GM19328 (cell line): ENCODE data around the gene TBRG1.

Experiments
- ATAC-seq: cut with Tn5 transposase; IDR thresholded peaks from one replicate; pipeline ENCODE4 v1.9.1; 2021; ENCODE audit warnings: mild to moderate bottlenecking, moderate library complexity; ENCODE audit not compliant: unreplicated experiment

Gene TBRG1

DNA sequence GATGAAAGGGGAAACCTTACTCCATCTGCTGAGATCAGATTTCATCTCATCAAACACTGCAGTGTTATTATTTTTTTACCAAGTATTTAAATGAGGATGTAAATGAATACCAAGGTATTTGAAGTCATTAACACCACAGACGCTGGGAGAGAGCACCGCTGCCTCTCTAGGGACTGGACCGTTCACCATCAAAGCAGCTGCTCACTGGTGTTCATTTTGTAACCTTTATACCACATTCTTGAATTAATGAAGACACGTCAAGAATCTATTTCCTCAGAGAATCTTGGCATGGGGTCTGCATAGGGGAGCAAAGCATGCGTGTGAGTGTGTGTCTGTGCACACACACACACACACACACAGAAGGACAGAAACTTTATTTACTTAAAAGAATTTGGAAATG lies 35.2 kb downstream of the TBRG1 start:
- ATAC-seq = no peak

DNA sequence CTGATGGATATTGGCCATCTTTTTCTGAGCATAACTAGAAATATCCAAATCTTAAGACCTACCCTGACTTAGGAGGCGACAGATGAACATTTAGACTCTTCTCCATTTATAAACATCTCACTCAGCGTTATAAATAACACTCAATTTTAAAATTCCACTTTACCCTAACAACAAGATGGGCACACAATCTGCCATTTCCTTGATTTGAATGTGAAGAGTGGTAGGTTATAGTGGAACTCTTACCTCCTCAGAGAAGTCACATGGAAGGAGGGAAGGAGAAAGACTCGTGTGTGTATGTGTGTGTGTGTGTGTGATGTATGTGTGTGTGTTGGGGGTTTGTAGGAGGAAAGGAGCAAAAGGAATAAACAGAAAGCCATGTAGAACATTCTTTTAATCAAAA lies 35.8 kb downstream of the TBRG1 start:
- ATAC-seq = no peak

DNA sequence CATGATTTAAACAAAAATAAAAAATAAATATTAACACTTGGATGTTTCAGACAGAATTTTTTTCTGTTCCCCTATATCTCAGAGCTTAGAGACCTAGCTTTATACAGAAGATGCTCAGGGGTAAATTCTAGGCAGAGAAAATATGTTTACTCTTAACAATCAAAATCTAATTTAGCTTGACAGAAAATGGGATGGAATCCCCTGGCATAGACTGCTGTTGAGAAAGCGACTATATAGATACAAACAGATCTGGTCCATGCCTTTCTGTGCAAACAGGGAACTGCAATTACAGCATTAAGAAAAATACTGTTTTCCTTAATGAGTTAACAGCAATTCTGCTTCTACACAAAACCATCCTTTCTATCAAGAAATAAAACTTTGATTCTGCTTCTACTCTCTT lies 36.3 kb downstream of the TBRG1 start:
- no peak for ATAC-seq

DNA sequence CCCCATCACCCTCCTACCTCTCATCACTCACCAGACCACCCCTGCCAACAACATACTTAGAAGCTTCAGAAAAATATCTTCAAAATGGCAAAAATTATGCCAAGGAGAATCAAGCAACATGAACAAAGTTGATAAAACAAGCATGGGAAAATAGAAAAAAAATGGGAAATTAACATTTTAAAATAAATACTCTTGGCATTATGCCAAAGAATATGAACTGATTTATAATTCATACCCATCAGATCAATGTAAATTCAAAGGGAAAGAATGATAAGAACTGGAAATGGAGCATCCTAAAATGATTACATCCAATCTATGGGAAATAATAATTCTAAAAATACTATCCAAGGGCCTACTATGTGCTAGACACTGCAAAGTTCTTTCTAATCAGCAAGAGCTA lies 38.9 kb downstream of the TBRG1 start:
- ATAC-seq = no peak

DNA sequence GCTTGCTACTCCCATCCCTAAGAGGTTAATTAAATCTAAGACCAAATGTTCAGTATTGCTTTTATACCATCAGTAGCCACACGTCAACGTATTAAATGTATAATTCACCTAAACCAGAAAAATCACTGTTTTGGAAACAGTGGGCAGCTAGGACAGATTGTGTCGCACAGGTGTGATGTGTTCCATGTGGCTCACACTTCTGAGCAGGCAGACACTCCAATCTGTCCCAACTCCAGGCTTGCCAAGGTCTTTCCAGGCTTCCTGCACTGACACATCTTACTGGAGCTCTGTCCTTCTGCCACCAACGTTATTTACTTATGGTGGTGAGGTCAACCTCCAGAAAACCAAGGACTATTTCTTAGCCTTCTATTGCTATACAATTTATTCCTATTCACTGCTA lies 39.4 kb downstream of the TBRG1 start:
- ATAC-seq = no peak

DNA sequence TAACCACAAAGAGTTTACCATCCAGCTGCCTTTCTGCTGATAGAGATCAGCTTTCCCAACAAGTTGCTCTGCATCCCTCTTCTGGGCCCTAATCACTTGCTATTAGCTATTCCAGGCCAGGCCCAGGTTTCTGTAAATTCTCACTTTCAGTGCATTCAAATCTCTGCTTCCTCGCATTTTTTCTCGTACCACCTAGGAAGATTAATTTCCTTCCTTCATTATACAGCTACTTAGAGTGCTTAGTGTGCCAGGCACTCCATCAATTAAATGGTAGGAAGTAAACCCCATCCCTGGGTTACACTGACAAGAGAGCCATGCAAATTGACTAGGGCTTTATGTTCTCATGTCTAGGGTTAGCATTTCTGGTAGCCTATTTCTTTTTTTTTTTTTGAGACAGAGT lies 41.2 kb downstream of the TBRG1 start:
- no peak for ATAC-seq

DNA sequence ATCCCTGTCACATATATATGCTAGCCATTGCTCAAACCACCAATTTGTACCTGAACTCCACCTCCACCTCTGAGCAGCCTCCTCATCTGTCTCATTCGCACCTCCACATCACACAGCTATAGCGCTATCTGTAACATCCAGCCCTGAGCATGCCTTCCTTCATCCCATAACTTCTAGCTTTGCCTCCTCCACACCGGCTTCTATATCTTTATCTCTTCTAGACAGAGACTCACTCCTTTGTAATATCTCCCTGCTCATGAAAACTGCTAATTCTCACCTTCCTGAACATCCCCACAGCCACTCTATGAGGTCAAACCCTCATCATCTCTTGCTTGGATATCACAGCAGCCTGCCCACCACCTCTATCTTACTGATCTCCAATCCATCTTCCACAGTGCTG lies 44.9 kb downstream of the TBRG1 start:
- no peak for ATAC-seq

DNA sequence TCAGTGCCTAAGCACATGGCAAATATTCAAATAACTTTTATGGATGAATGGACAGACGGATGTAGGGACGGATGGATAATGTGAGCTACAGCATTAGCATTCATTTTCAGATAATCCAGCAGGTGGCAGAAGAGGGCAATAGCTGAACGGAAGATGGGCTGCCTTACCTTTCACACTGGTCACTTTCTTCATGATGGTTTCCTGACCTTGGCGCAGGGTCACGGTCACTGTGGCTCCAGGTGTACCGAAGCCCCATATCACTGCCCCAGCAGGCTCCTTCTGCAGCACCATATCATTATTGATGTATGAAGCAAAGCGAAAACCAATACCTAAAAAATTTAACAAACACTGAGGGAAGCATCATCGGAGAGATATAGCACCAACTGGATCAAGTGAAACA lies 46.5 kb downstream of the TBRG1 start:
- no peak for ATAC-seq

DNA sequence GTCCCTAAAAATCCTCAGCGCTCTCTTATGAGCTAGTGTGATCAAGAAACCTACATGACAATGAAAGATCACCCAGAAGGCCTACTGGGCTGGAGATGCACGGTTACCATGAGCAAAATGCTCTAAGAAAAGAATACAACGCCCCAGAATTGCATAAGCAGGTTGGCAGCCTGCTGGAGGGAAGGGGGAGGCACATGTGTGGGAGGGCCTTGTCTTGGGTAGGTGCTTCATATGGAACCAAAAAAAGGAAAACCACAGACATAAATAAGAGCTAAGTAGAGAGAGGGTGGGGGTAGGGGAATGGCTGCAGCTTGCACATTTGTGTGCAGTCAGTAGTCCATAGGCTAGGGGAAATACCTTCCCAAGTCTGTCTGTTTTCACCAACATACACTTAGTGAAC lies 48.1 kb downstream of the TBRG1 start:
- no peak for ATAC-seq

DNA sequence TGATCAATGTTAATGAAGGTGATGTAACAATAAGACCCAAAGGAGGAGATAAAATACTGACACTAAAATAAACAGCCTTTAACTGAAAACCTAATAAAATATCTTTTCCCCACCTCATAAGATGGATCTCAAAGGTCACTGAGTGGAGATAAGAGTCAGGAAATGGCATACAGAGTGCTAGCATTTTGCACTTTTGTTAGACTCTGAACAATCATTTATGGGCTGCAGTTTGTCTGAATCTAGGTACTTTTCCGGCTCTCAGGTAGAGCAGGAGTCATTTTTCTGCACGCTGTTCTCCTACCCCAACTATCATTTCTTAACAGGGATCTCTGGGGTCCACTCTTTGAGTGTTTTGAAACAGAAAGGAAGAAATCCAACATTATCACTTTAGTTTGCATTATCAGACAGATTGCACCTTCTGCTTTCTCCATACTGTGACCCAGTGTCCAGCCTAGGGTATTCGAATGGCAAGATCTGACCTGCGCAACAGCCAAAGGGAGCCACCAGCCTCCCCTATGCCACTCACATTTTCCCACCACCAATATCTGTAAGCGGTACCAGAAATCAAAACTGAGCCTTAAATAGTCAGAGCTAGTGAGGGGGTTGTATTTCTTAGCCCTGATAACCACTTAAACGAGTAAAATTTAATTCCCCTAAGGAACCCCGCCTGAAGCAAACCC lies 50.0 kb downstream of the TBRG1 start:
- no peak for ATAC-seq

DNA sequence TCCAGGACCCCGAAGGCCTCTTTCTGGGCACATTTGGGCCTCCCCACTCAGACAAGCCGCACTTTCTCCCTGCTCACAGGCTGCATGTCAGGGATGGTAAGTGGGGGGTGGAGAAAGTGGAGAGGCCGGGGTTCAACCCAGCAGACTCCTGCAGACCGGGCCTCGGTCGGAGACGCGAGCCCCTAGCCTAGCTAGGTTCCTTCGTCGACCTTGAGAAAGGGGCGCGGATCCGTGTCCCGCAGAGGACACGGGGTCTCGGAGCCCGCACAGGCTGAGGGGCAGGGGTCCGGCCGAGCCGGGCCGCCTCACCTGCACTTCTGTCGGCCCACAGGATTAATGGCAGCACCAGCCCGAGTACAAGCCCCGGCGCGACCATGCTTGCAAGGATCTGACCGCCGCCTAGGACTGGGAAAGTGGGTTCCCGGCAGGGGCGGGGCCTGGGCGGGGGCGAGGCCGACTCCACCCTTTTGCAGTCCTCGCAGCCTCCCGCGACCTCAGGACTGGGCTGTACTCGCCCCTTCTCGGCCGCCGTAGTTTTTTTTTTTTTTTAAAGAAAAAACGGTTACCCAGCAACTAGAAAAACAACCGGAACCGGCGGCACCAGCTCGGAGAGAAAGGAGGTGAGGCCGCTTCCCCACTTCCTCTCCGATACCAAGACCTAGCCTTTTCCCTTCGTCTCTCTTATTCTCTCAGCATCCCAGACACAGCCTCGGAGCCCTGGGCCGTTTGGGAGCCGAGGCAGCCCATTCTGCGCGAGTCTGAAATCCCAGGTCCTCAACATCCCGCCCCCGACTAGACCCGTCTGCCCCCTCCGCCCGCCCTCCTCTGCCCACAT lies 50.9 kb downstream of the TBRG1 start, which contains the start of the genes SIAE and SPA17:
TSS of gene SIAE (minus strand) at position 407 of the 835 bp plus-strand sequence. CDS start at position 376, 31 bp downstream.
TSS of gene SPA17 (plus strand) at position 572 of the 835 bp plus-strand sequence. CDS start 1,361 bp downstream, outside the sequence.
- peak; percentile 93 for ATAC-seq

DNA sequence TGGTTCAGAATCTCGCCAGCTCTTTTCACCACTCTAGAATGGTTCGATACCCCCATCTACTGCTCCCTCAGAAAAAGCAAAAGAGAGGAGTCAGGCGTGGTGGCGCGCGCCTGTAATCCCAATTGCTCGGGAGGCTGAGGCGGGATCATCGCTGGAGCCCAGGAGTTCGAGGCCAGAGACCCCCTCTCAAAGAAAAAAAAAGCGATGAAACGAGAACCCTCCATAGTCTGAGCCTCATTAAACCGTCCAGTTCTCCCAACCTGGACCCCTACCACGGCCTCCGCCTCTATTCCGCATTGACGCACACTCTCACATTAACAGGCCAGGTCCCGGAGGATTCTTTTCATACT lies 51.5 kb downstream of the TBRG1 start:
- no peak for ATAC-seq

DNA sequence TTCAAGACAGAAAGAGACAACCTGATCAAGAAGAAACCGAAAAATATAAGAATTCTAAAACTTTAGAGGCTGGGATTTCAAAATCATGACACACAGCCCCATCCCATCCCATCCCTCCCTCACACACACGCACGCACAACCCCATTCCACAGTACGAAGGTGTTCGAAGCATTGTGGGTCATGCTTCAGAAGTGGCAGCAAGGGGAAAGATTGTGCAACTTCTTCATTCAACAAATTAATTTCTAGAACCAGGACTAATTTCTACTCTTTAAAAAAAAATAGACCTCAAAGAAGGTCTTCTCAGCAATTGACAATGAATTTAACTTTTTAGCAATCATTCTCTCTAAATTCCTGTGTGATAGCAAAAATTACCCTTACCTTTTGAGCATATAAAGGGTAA lies 51.9 kb downstream of the TBRG1 start:
- ATAC-seq = no peak

DNA sequence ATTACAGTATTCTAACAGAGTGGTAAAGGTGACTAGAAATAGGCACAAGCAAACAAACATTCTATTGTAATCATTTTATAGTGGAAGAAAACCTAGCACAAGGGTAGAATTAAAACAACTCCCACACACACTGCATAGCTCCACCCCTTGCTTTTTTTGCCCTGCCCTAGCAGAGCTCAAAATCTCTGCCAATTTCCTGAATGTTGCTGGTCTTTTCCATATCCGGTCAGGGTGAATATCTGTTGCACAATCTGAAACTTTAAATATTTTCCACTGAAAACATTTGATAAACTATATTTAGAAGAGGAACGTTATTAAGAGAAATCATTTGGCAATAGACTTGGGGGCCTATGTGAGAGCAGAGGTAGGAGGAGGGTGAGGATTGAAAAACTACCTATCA lies 53.7 kb downstream of the TBRG1 start:
- ATAC-seq = no peak

DNA sequence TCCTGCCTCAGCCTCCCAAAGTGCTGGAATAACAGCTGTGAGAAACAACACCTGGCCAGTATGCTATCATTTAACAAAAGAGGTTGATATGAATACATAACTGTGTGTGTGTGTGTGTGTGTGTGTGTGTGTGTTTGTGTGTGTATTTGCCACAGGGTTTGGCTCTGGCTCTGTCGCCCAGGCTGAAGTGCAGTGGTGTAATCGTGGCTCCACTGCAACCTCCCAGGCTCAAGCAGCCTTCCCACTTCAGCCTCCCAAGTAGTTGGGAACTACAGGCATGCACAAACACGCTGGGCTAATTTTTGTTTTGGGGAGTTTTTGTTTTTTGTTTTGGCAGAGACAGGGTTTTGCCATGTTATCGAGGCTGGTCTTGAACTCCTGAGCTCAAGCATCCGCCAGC lies 55.8 kb downstream of the TBRG1 start:
- no peak for ATAC-seq

DNA sequence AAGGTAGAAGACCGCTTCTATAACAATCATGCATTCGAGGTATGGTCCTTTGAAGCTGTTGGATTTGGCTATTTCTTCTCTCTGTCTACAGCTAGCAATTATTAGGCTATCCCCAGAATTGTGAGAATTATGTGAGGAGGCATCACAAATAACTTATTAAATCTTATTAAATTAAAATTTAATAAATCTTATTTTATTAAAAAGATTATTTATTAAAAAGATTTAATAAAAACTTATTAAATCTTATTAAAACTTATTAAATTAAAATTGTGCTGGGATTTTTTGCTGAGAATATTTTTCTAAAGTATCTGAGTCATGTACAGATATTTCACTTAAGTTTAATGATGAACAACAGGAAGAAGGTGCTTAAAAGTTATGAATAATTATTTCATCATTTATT lies 58.8 kb downstream of the TBRG1 start:
- no peak for ATAC-seq

DNA sequence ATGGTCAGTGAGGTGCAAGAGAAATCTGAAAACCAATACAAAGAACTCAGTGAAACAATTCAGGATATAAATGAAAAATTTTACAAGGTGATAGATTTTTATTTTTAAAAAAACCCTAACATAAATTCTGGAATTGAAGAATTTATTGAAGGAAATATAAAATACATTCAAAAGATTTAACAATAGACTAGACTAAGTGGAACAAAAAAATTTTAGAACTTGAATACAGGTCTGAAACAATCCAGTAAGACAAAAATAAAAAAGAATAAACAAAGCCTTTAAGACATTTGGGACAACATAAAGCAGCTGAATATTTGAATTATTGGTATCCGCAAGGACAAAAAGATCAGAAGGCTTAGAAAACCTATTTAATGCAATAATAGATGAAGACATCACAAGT lies 59.8 kb downstream of the TBRG1 start:
- no peak for ATAC-seq
